Natural killer cell (primary cell): ENCODE results near the gene DHX58. TPM values are rescaled to one million over a fixed set of nuclear protein-coding genes. Genes with fewer than 3 reads are reported as not detected.

Experiments
- ATAC-seq, 3 donors: fragments of 150-1000 bp in 2 of 3; fragments of 200-7000 bp in 1 of 3; cut with Tn5 transposase; 1 replicate in 1 of 3; 2 replicates in 2 of 3; pipeline ENCODE4 v1.10.0; 2021; ENCODE audit warnings: mild to moderate bottlenecking in 2 of 3, moderate library complexity in 2 of 3
- DNase-seq, 2 donors: peaks; one replicate each; pipeline versions ENCODE4 v3.0.0 to v3.0.0-alpha.2; 2013 to 2021; ENCODE audit warnings: mixed read lengths in 1 of 2
- H3K27ac ChIP-seq: one replicate; pipeline ENCODE4 v1.5.1; 2013; ENCODE audit warnings: mild to moderate bottlenecking, low read length
- H3K27me3 ChIP-seq: one replicate; pipeline ENCODE4 v1.6.1; 2013; ENCODE audit warnings: low read length; ENCODE audit not compliant: control insufficient read depth, insufficient read depth
- H3K36me3 ChIP-seq: one replicate; pipeline ENCODE4 v1.6.1; 2013; ENCODE audit warnings: low read length; ENCODE audit not compliant: control insufficient read depth, insufficient read depth
- H3K4me1 ChIP-seq: one replicate; pipeline ENCODE4 v1.6.1; 2013; ENCODE audit warnings: low read length; ENCODE audit not compliant: control insufficient read depth, insufficient read depth
- H3K4me3 ChIP-seq: one replicate; pipeline ENCODE4 v1.5.1; 2013; ENCODE audit warnings: low read length
- H3K9me3 ChIP-seq: one replicate; pipeline ENCODE4 v1.6.1; 2013; ENCODE audit warnings: low read length; ENCODE audit not compliant: control insufficient read depth, insufficient read depth
- H3K27ac Mint-ChIP-seq, 2 donors: one replicate each; pipeline ENCODE4 v1.8.0; 2022; ENCODE audit warnings: mild to moderate bottlenecking in 2 of 2, mixed read lengths in 2 of 2, moderate library complexity in 1 of 2
- H3K27me3 Mint-ChIP-seq, 2 donors: one replicate each; pipeline ENCODE4 v1.8.0; 2022; ENCODE audit warnings: low read depth in 2 of 2, mixed read lengths in 2 of 2
- H3K36me3 Mint-ChIP-seq: one replicate; pipeline ENCODE4 v1.8.0; 2022; ENCODE audit warnings: mixed read lengths
- H3K4me1 Mint-ChIP-seq, 2 donors: one replicate each; pipeline ENCODE4 v1.8.0; 2022; ENCODE audit warnings: mixed read lengths in 2 of 2
- H3K4me3 Mint-ChIP-seq: one replicate; pipeline ENCODE4 v1.8.0; 2022; ENCODE audit warnings: mild to moderate bottlenecking, moderate library complexity, mixed read lengths
- H3K9me3 Mint-ChIP-seq, 2 donors: one replicate each; pipeline ENCODE4 v1.8.0; 2022; ENCODE audit warnings: mixed read lengths in 2 of 2
- WGBS: methylation state at CpG from one replicate; pipeline ENCODE4 v1.1.7; 2013; ENCODE audit warnings: missing lambda C conversion rate; ENCODE audit not compliant: insufficient coverage; 5-methylcytosine and 5-hydroxymethylcytosine counted together
- intact Hi-C: fragments of 100-400 bp; cut with micrococcal nuclease; formaldehyde crosslinking; loops from one replicate; pipeline ENCODE4 v1.14.2; 2022
- total RNA-seq, 4 donors: library from RNA; stranded (reverse); fragments of 120-200 nt in 1 of 4; gene quantifications; one replicate each; pipeline versions ENCODE4 v1.2.3 to v1.2.4, GENCODE V29; 2013 to 2022
- TF ChIP-seq, protein P1 (sequence below): fragments of 200-600 bp; IDR thresholded peaks from one replicate; pipeline ENCODE4 v1.8.0; 2022; ENCODE audit warnings: antibody characterized with exemption

Gene DHX58
- total RNA-seq, 3 donors from 2014 or later (not counting 1 experiment from before 2014, with no cell fraction given) = 22.0 to 29.0 (median 24.5) TPM

DNA sequence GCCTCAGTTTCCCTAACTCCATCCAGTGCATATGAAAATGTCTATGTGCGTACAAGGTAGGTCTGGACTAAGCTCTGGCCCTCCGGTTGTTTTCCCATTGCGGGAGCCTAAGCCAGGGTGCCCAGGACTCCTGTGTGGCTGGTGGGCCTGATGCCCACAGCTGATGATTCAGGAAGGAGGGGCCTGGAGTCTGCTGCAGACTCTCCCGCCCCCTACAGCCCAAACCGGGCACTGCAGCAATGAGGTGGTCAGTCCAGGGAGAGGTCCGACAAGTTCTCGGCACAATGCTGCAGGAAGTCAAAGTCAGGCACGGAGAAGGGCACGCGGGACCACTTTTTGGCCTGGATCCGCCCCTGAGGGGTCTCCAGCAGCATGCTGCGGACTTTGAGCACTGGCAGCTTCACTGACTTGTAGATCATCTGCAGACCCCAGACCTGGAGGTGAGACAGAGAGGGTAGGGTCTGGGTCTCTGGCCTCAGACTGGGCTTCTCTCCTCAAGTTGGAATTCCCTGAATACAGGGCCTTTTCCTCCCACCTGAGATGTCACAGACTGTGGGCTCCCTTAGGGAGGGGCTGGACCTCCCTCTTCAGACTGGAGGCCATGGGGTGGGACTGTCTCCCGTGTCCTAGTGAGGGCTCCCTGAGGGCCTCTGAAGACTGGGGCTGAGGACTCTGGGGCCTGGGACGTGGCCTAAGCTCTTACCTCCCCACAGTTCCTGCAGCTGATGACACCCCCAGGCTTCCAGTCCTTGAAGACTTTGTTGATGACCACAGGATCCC, 10.8 kb downstream of the DHX58 start:
- H3K27ac Mint-ChIP-seq = no peak overlapping the region
- H3K27ac ChIP-seq = no peak overlapping the region
- H3K27me3 Mint-ChIP-seq = peaks cover 13 to 23% of the 10 kb centered on the region in 2 donors
- H3K4me3 Mint-ChIP-seq = no peak overlapping the region
- peaks cover 9% of the 10 kb centered on the region for H3K27me3 ChIP-seq
- WGBS = 62% methylated on average over 14 of the region's 14 CpGs
- peaks cover 7% of the 10 kb centered on the region for H3K4me1 ChIP-seq
- ATAC-seq = peak; percentile 65 to 84 (median 66)
- DNase-seq = peak; percentile 49 to 71
- TF ChIP-seq, protein P1, sequence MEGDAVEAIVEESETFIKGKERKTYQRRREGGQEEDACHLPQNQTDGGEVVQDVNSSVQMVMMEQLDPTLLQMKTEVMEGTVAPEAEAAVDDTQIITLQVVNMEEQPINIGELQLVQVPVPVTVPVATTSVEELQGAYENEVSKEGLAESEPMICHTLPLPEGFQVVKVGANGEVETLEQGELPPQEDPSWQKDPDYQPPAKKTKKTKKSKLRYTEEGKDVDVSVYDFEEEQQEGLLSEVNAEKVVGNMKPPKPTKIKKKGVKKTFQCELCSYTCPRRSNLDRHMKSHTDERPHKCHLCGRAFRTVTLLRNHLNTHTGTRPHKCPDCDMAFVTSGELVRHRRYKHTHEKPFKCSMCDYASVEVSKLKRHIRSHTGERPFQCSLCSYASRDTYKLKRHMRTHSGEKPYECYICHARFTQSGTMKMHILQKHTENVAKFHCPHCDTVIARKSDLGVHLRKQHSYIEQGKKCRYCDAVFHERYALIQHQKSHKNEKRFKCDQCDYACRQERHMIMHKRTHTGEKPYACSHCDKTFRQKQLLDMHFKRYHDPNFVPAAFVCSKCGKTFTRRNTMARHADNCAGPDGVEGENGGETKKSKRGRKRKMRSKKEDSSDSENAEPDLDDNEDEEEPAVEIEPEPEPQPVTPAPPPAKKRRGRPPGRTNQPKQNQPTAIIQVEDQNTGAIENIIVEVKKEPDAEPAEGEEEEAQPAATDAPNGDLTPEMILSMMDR = peak; percentile 61
- peaks cover 10% of the 10 kb centered on the region for H3K36me3 ChIP-seq
- H3K9me3 Mint-ChIP-seq = no peaks in the 10 kb centered on the region
- intact Hi-C loops = no loop called here
- no peaks in the 10 kb centered on the region for H3K36me3 Mint-ChIP-seq
- H3K9me3 ChIP-seq = no peaks in the 10 kb centered on the region
- H3K4me3 ChIP-seq = no peak overlapping the region
- peaks cover 0 to 7% of the 10 kb centered on the region in 2 donors for H3K4me1 Mint-ChIP-seq

GRCh38 chr17:42098730-42099399, 13.6 kb downstream of the DHX58 start:
- Mint-ChIP-seq H3K9me3 (no peaks in the 10 kb centered on the region), H3K27ac (no peak overlapping the region), H3K36me3 (no peaks in the 10 kb centered on the region), H3K27me3 (peaks cover 13 to 27% of the 10 kb centered on the region in 2 donors), H3K4me3 (no peak overlapping the region), H3K4me1 (peaks cover 0 to 5% of the 10 kb centered on the region in 2 donors)
- ATAC-seq (no peak), DNase-seq (no peak)
- Histone ChIP-seq H3K36me3 (peaks cover 3% of the 10 kb centered on the region), H3K27ac (no peak overlapping the region), H3K4me1 (peaks cover 7% of the 10 kb centered on the region), H3K27me3 (peaks cover 9% of the 10 kb centered on the region), H3K9me3 (no peaks in the 10 kb centered on the region), H3K4me3 (no peak overlapping the region)
- TF ChIP-seq, protein P1 = no peak
- intact Hi-C loops = no loop called here
- WGBS = 80% methylated on average over 13 of the region's 14 CpGs

DNA sequence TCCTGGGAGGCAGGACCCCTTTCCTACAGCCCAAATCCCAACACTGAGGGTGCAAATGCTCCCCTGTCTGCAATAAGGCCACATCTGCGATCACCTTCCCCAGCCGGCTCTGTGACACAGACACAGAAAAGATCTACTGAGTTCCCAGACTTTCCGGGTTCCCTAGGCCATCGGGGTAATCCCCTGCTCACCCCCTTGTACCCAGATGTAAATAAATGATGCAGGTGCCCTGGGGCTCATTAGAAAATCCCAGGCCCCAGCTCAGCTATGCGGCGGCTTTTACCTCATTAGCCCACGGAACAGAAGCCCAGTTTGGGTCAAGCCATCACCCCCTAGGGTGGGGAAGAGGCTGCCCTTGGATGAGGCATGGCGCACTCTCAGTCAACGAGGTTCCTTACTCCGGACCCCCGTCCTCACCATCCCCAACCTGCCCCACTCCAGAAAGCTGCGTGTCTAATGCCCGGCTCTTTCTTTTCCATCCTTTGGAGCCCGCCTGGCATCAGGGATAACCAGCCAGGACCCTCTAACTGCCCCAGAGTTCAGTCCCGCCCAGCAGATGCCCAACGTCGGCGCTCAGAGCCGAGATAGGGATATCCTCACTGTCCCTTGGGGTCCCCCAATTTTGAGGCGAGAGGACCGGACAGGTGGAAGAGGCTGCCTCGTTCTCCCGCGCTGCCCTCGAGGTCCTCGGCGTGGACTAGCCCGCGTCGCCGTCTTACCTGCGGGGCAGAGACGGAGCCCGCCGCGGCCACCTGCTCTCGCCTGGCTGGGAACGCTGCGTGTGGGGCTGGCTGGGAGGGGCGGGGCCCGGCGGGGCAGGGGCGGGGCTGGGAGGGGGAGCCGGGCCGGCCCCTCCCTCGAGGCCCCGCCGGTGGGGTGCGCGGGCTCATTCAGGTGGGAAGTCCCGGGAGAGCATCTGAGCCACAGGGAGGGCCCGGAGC, 14.6 kb downstream of the DHX58 start, which contains the start of gene ZNF385C:
TSS of gene ZNF385C (minus strand) at position 783 of the 941 bp plus-strand sequence. CDS start 35,417 bp downstream, outside the sequence.
- Histone ChIP-seq H3K27ac (no peak within 1 kb of the TSS), H3K27me3 (peaks cover 9% of the 10 kb centered on the region), H3K4me1 (peaks cover 7% of the 10 kb centered on the region), H3K36me3 (no peaks in the 10 kb centered on the region), H3K4me3 (no peak within 1 kb of the TSS), H3K9me3 (no peaks in the 10 kb centered on the region)
- H3K4me3 Mint-ChIP-seq = no peak within 1 kb of the TSS
- intact Hi-C loops = no loop called here
- WGBS = 14% methylated on average over 52 of the region's 52 CpGs
- ATAC-seq (peak in 2 of 3 donors; percentile 50 to 64), DNase-seq (peak in 1 of 2 donors; percentile 72)
- H3K4me1 Mint-ChIP-seq = peaks cover 0 to 5% of the 10 kb centered on the region in 2 donors
- H3K36me3 Mint-ChIP-seq = no peaks in the 10 kb centered on the region
- peaks cover 13 to 27% of the 10 kb centered on the region in 2 donors for H3K27me3 Mint-ChIP-seq
- TF ChIP-seq, protein P1 = no peak
- no peak within 1 kb of the TSS for H3K27ac Mint-ChIP-seq
- no peaks in the 10 kb centered on the region for H3K9me3 Mint-ChIP-seq
